ENCODE measurements around the gene WNT8B. TPM values are rescaled to one million over a fixed set of nuclear protein-coding genes. Genes with fewer than 3 reads are reported as not detected.

WNT8B gene
- total RNA-seq, 1 donor from 2014 or later: not detected

DNA sequence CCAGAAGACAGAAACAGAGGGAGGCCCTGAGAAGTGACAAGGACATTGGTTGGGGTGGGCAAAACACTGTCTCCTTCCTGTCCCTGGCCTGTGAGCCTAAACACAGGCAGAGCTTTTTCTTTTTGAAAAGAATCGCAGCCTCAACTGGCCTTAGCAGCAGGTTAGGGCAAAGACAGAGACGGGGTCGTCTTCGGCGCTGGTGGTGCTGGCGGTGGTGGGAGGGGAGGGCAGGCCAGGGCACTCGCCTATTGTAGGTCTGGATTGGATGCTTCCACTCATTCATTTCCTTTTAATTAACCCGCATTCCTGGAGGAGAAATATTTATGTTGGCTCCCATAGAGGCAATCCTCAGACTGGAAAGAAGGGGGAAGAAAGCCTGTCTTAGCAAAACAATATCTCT lies 22.6 kb downstream of the WNT8B start:
- peaks cover 37% of the 10 kb centered on the region for H3K27me3 ChIP-seq (ENCODE audit: control insufficient read depth, insufficient read depth, low read length)

DNA sequence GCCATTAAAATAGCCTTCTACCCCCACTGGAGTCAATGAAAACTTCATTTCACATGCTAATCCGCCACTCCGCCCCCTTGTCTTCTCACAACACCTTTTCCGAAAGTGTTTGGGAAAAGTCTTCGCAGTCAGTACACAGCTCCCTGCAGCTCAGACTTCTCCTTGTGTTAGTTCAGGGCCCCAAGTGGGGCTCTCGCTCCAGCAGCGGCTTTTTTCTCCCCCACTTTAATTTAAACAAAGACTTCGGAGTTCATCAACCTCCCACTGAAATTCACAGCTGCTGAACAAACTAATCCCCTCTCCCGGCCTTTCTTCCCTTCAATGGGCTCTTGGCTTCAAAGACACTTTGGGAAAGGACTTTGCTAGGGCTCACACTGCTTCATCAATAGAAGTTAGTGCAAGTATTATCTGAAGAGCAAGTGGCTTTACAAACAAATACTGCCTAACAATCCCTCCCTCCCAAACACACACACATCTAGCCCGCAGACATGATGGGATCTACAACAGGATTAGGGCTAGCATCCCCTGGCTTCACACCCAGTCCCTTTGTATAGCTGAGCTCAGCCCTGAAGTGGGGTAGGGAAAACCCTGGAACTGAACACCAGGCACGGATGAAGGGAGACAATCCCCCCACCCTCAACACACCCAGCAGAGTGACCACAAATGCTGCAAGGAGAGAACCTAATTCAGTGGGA lies 23.1 kb downstream of the WNT8B start:
- Histone ChIP-seq H3K27me3 (ENCODE audit: control insufficient read depth, insufficient read depth, low read length) (peaks cover 32% of the 10 kb centered on the region), H3K4me3 (ENCODE audit: low read depth, low read length) (no peak overlapping the region), H3K36me3 (ENCODE audit: control insufficient read depth, insufficient read depth, low read length) (no peaks in the 10 kb centered on the region)
- no peak for DNase-seq (ENCODE audit: low read depth)
- TF ChIP-seq, protein P1, sequence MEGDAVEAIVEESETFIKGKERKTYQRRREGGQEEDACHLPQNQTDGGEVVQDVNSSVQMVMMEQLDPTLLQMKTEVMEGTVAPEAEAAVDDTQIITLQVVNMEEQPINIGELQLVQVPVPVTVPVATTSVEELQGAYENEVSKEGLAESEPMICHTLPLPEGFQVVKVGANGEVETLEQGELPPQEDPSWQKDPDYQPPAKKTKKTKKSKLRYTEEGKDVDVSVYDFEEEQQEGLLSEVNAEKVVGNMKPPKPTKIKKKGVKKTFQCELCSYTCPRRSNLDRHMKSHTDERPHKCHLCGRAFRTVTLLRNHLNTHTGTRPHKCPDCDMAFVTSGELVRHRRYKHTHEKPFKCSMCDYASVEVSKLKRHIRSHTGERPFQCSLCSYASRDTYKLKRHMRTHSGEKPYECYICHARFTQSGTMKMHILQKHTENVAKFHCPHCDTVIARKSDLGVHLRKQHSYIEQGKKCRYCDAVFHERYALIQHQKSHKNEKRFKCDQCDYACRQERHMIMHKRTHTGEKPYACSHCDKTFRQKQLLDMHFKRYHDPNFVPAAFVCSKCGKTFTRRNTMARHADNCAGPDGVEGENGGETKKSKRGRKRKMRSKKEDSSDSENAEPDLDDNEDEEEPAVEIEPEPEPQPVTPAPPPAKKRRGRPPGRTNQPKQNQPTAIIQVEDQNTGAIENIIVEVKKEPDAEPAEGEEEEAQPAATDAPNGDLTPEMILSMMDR (IDR thresholded peaks at IDR 0.05; ENCODE audit: insufficient read depth, low read length, poor library complexity, severe bottlenecking): no peak

More for the DNA sequence above, 22.6 kb downstream of the WNT8B start:
- H3K36me3 ChIP-seq (ENCODE audit: control insufficient read depth, insufficient read depth, low read length): no peaks in the 10 kb centered on the region
- DNase-seq (ENCODE audit: low read depth): no peak
- TF ChIP-seq, protein P1 (IDR thresholded peaks at IDR 0.05; ENCODE audit: insufficient read depth, low read length, poor library complexity, severe bottlenecking): no peak
- H3K4me3 ChIP-seq (ENCODE audit: low read depth, low read length): no peak overlapping the region

DNA sequence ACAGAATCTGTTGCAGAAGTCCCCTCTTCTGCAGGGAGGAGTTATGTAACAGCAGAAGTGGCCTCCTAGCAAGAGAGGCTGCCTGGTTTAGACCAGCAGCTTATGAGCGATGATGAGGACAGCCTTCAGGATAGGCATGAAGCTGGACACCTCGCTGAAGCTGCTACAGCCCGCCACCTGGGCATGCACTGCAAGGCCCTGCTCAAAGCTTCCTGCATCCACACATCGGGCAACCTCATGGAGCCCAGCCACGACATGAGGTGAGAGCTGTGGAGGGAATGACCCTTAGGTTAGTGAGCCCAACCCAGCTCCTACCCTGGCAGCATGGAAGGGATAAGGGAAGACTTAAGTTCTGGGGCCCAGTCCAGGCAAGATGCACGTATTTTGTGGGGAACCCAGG lies 24.7 kb downstream of the WNT8B start:
- TF ChIP-seq, protein P1 (IDR thresholded peaks at IDR 0.05; ENCODE audit: insufficient read depth, low read length, poor library complexity, severe bottlenecking): no peak
- DNase-seq (ENCODE audit: low read depth): no peak
- H3K36me3 ChIP-seq (ENCODE audit: control insufficient read depth, insufficient read depth, low read length): no peaks in the 10 kb centered on the region
- H3K4me3 ChIP-seq (ENCODE audit: low read depth, low read length): no peak overlapping the region
- H3K27me3 ChIP-seq (ENCODE audit: control insufficient read depth, insufficient read depth, low read length): peaks cover 19% of the 10 kb centered on the region

DNA sequence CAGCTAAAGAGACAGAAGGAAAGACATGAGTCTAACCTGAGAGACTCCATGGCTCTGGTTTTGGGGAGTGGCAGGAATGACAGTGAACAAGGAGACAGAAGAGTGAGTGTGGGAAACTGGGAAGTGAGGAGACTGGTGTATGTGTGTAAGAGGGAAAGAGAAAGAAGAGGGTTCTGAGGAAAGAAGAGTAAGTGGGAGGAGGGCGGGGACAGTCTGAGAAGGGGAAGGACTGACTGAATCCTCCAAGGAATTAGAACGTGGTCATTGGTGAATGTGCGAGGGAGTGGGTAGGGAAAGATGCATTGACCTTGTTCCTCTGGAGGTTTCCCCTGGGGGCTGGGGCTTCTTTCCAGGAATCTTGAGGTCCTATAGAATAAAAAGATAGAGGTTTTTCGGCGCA lies 26.6 kb downstream of the WNT8B start:
- peaks cover under 1% of the 10 kb centered on the region for H3K27me3 ChIP-seq (ENCODE audit: control insufficient read depth, insufficient read depth, low read length)
- no peak for DNase-seq (ENCODE audit: low read depth)
- TF ChIP-seq, protein P1 (IDR thresholded peaks at IDR 0.05; ENCODE audit: insufficient read depth, low read length, poor library complexity, severe bottlenecking): no peak
- no peaks in the 10 kb centered on the region for H3K36me3 ChIP-seq (ENCODE audit: control insufficient read depth, insufficient read depth, low read length)
- H3K4me3 ChIP-seq (ENCODE audit: low read depth, low read length): no peak overlapping the region

DNA sequence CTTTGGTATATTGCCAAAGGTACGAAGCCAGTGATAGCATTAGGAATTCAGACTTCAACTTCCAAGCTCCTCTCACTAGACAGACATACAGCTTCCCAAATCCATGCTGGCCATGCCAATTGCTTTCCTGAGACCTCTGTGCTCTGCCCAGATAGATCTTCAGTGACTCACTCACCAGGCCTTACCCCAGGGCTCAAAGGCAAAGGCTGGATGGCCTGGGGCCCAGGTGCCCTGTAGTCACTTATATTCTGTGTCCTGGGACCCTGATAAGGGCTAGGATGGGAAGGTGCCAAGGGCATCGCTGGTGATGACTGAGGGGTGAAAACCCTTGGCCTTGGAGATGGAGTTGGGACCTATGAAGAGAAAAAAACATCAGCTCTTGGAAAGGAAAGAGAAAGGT lies 27.7 kb downstream of the WNT8B start:
- TF ChIP-seq, protein P1 (IDR thresholded peaks at IDR 0.05; ENCODE audit: insufficient read depth, low read length, poor library complexity, severe bottlenecking): no peak
- no peaks in the 10 kb centered on the region for H3K27me3 ChIP-seq (ENCODE audit: control insufficient read depth, insufficient read depth, low read length)
- H3K4me3 ChIP-seq (ENCODE audit: low read depth, low read length): no peak overlapping the region
- DNase-seq (ENCODE audit: low read depth): no peak
- no peaks in the 10 kb centered on the region for H3K36me3 ChIP-seq (ENCODE audit: control insufficient read depth, insufficient read depth, low read length)

DNA sequence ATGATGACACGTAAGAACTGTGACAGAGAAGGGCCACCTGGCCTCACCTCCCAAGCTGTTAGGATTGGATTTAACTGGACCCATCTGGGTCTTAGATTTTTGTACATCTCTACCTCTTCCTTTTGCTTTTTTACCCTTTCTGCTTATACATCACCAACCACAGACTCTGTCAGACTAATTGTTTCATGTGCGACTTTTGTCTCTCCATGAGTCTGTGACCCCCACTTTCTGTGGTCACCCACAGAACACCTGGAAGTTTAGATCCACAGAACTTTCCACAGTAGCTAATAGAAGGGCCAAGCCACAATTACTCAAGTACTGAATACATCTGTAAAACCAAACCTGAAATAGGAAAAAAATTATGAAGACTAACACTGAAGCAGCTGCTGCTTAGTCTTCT lies 33.8 kb downstream of the WNT8B start:
- DNase-seq (ENCODE audit: low read depth): no peak

More for the DNA sequence above, 33.8 kb downstream of the WNT8B start:
- Histone ChIP-seq H3K4me3 (ENCODE audit: low read depth, low read length) (no peak overlapping the region), H3K36me3 (ENCODE audit: control insufficient read depth, insufficient read depth, low read length) (no peaks in the 10 kb centered on the region), H3K27me3 (ENCODE audit: control insufficient read depth, insufficient read depth, low read length) (no peaks in the 10 kb centered on the region)
- TF ChIP-seq, protein P1 (IDR thresholded peaks at IDR 0.05; ENCODE audit: insufficient read depth, low read length, poor library complexity, severe bottlenecking): no peak
